CD4-positive, alpha-beta T cell treated with Interleukin-15 for 1 hour (primary cell): ENCODE data around the gene GPR139.

Source experiments
- DNase-seq: peaks from one replicate; pipeline ENCODE4 v3.0.0-alpha.2; 2020

The GPR139 gene

GRCh38 chr16:20073203-20074098 lies at the start of gene GPR139:
Gene GPR139, minus strand, starts transcription at chr16:20073890. Its CDS starts 274 bp downstream, at chr16:20073616.
- DNase-seq = no peak

- no peak for DNase-seq
These were observed 48.3 kb upstream of the GPR139 start for GRCh38 chr16:20122011-20122410.

- no peak for DNase-seq
These were observed 40.7 kb upstream of the GPR139 start for GRCh38 chr16:20114356-20114755.

- DNase-seq = no peak
These were observed 37.5 kb upstream of the GPR139 start for GRCh38 chr16:20111143-20111542.

GRCh38 chr16:20107083-20107482 lies 33.4 kb upstream of the GPR139 start:
- DNase-seq = no peak

GRCh38 chr16:20104563-20105183 lies 31.0 kb upstream of the GPR139 start:
- DNase-seq = no peak

GRCh38 chr16:20102521-20102920 lies 28.8 kb upstream of the GPR139 start:
- no peak for DNase-seq

GRCh38 chr16:20102021-20102420 lies 28.3 kb upstream of the GPR139 start:
- no peak for DNase-seq

- DNase-seq = no peak
These were observed 25.7 kb upstream of the GPR139 start for GRCh38 chr16:20099375-20099774.

GRCh38 chr16:20094157-20094556 lies 20.5 kb upstream of the GPR139 start:
- no peak for DNase-seq

GRCh38 chr16:20089246-20089965 lies 15.7 kb upstream of the GPR139 start:
- DNase-seq = no peak

GRCh38 chr16:20084624-20085226 lies 11.0 kb upstream of the GPR139 start:
- DNase-seq = no peak

- no peak for DNase-seq
These were observed 5.4 kb upstream of the GPR139 start for GRCh38 chr16:20079106-20079505.

GRCh38 chr16:20075243-20075642 lies 1.6 kb upstream of the GPR139 start:
- no peak for DNase-seq

GRCh38 chr16:20074099-20074991 lies 655 bp upstream of the GPR139 start:
- no peak for DNase-seq

GRCh38 chr16:20072874-20073202 lies 852 bp downstream of the GPR139 start:
- no peak for DNase-seq

- no peak for DNase-seq
These were observed 1.4 kb downstream of the GPR139 start for GRCh38 chr16:20072146-20072873.

- DNase-seq = no peak
These were observed 8.8 kb downstream of the GPR139 start for GRCh38 chr16:20064931-20065330.

GRCh38 chr16:20064520-20064919 lies 9.2 kb downstream of the GPR139 start:
- no peak for DNase-seq

GRCh38 chr16:20061132-20061531 lies 12.6 kb downstream of the GPR139 start:
- DNase-seq = no peak

- no peak for DNase-seq
These were observed 17.3 kb downstream of the GPR139 start for GRCh38 chr16:20056436-20056835.

GRCh38 chr16:20053336-20053735 lies 20.4 kb downstream of the GPR139 start:
- no peak for DNase-seq
